Fibroblast of lung (primary cell): Measurements from ENCODE around the gene TRPT1. TPM values are rescaled to one million over a fixed set of nuclear protein-coding genes. Genes with fewer than 3 reads are reported as not detected.

Experiments
- DNase-seq, 2 donors: peaks; one replicate each; pipeline versions ENCODE4 v3.0.0 to v3.0.0-alpha.2; 2010; ENCODE audit warnings: low read depth in 2 of 2
- H2AFZ ChIP-seq: 2 replicates; pipeline ENCODE4 v1.5.1; 2012; ENCODE audit warnings: low read length, control low read depth, inconsistent platforms
- H3K27ac ChIP-seq: 2 replicates; pipeline ENCODE4 v1.5.1; 2011; ENCODE audit warnings: low read length, control low read depth; ENCODE audit not compliant: insufficient read depth
- H3K27me3 ChIP-seq: 2 replicates; pipeline ENCODE4 v1.5.1; 2011; ENCODE audit warnings: mild to moderate bottlenecking, low read length; ENCODE audit not compliant: control insufficient read depth, insufficient read depth
- H3K36me3 ChIP-seq: 2 replicates; pipeline ENCODE4 v1.5.1; 2011; ENCODE audit warnings: low read length; ENCODE audit not compliant: control insufficient read depth, insufficient read depth
- H3K4me1 ChIP-seq: 2 replicates; pipeline ENCODE4 v1.5.1; 2011; ENCODE audit warnings: low read length; ENCODE audit not compliant: control insufficient read depth, insufficient read depth; ENCODE audit errors: extremely low read depth
- H3K4me2 ChIP-seq: 2 replicates; pipeline ENCODE4 v1.5.1; 2011; ENCODE audit warnings: low read length, control low read depth; ENCODE audit not compliant: insufficient read depth; ENCODE audit errors: extremely low read depth
- H3K4me3 ChIP-seq, 4 experiments: fragments of 200-600 bp in 1 of 4; sonication (generic) in 1 of 4; replicated peaks in 1 of 4; 2 replicates each; pipeline ENCODE4 v1.5.1; 2011 to 2016; ENCODE audit warnings: low read length in 4 of 4, low read depth in 3 of 4, mild to moderate bottlenecking in 3 of 4, control low read depth in 2 of 4, inconsistent platforms in 1 of 4, mixed read lengths in 1 of 4; ENCODE audit not compliant: insufficient read depth in 1 of 4; ENCODE audit errors: control extremely low read depth in 1 of 4
- H3K79me2 ChIP-seq: 2 replicates; pipeline ENCODE4 v1.5.1; 2012; ENCODE audit warnings: mild to moderate bottlenecking, low read length, inconsistent platforms; ENCODE audit not compliant: control insufficient read depth, insufficient read depth
- H3K9ac ChIP-seq: 2 replicates; pipeline ENCODE4 v1.5.1; 2011; ENCODE audit warnings: mild to moderate bottlenecking, low read length, control low read depth; ENCODE audit not compliant: insufficient read depth
- H3K9me3 ChIP-seq: 2 replicates; pipeline ENCODE4 v1.5.1; 2012; ENCODE audit warnings: low read depth, low read length; ENCODE audit not compliant: control insufficient read depth, insufficient read depth
- H4K20me1 ChIP-seq: 2 replicates; pipeline ENCODE4 v1.5.1; 2011; ENCODE audit warnings: low read length; ENCODE audit not compliant: control insufficient read depth, insufficient read depth; ENCODE audit errors: extremely low read depth
- EZH2 ChIP-seq: IDR thresholded peaks from 2 replicates; pipeline ENCODE4 v1.5.1; 2012; ENCODE audit warnings: low read length, control low read depth, mild to moderate bottlenecking; ENCODE audit errors: missing control alignments
- polyA plus RNA-seq, 2 donors: library from polyadenylated mRNA; depleted of rRNA in 1 of 2; stranded (reverse) in 1 of 2; unstranded in 1 of 2; fragments of >200 nt; gene quantifications; 2 replicates each; pipeline ENCODE4 v1.2.1, GENCODE V29; 2011 to 2012; ENCODE audit warnings: missing spikeins in 1 of 2
- total RNA-seq: library from RNA; depleted of rRNA; stranded (reverse); fragments of >200 nt; gene quantifications from 2 replicates; pipeline ENCODE4 v1.2.1, GENCODE V29; 2014
- TF ChIP-seq, protein P1 (sequence below), 2 donors: IDR thresholded peaks in 1 of 2; conservative IDR thresholded peaks in 1 of 2; 1 replicate in 1 of 2; 2 replicates in 1 of 2; pipeline ENCODE4 v1.5.1; 2011 to 2012; ENCODE audit warnings: low read length in 2 of 2, control low read depth in 1 of 2, inconsistent platforms in 1 of 2, low read depth in 1 of 2, mild to moderate bottlenecking in 1 of 2

The TRPT1 gene
- total and polyA plus RNA-seq, 2 donors (not counting 1 experiment from before 2014, with no cell fraction given): 20.5 to 41.5 TPM

DNA sequence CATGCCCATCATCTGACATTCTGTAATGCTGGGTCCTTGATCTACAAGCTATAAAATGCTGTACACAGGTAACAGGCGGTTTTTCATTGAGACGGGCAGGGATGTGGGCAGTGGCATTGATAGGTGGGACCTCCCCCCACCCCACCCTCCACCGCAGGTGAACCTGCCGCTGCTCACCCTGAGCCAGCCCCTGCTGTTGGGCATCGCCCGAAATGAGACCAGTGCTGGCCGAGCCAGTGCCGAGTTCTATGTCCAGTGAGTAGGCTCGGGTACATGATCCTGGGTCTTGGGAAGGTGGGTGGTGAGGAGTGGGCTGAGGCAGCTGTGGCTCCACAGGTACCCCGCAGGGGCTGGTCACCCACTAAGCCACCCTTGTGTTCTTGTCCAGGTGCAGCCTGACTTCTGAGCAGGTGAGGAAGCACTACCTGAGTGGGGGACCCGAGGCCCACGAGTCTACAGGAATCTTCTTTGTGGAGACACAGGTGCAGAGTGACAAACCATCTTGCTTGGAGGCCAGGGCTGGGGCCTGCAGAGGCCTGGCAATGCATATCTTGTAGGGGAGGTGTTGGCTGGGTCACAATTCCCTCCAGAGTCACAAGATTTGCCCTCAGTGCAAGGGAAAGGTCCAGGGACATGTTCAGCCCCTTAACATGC, 3.2 kb upstream of the TRPT1 start:
- H4K20me1 ChIP-seq: no peaks in the 10 kb centered on the region
- no peaks in the 10 kb centered on the region for H3K9me3 ChIP-seq
- H3K4me1 ChIP-seq: peaks cover 11% of the 10 kb centered on the region
- no peak overlapping the region for H3K4me2 ChIP-seq
- peaks cover 8% of the 10 kb centered on the region for H3K79me2 ChIP-seq
- peak overlapping the region in 1 of 4 experiments; percentile 80 for H3K4me3 ChIP-seq
- no peak overlapping the region for H3K27ac ChIP-seq
- H3K9ac ChIP-seq: no peak overlapping the region
- no peak for DNase-seq
- H2AFZ ChIP-seq: no peak overlapping the region
- H3K27me3 ChIP-seq: no peaks in the 10 kb centered on the region
- no peaks in the 10 kb centered on the region for H3K36me3 ChIP-seq
- no peak for TF ChIP-seq EZH2
- TF ChIP-seq, protein P1, sequence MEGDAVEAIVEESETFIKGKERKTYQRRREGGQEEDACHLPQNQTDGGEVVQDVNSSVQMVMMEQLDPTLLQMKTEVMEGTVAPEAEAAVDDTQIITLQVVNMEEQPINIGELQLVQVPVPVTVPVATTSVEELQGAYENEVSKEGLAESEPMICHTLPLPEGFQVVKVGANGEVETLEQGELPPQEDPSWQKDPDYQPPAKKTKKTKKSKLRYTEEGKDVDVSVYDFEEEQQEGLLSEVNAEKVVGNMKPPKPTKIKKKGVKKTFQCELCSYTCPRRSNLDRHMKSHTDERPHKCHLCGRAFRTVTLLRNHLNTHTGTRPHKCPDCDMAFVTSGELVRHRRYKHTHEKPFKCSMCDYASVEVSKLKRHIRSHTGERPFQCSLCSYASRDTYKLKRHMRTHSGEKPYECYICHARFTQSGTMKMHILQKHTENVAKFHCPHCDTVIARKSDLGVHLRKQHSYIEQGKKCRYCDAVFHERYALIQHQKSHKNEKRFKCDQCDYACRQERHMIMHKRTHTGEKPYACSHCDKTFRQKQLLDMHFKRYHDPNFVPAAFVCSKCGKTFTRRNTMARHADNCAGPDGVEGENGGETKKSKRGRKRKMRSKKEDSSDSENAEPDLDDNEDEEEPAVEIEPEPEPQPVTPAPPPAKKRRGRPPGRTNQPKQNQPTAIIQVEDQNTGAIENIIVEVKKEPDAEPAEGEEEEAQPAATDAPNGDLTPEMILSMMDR (conservative IDR thresholded peaks at IDR 0.05 in 1 of 2, IDR thresholded peaks at IDR 0.05 in 1 of 2; ENCODE audit: low read depth in 1 of 2, low read length in 2 of 2): no peak

DNA sequence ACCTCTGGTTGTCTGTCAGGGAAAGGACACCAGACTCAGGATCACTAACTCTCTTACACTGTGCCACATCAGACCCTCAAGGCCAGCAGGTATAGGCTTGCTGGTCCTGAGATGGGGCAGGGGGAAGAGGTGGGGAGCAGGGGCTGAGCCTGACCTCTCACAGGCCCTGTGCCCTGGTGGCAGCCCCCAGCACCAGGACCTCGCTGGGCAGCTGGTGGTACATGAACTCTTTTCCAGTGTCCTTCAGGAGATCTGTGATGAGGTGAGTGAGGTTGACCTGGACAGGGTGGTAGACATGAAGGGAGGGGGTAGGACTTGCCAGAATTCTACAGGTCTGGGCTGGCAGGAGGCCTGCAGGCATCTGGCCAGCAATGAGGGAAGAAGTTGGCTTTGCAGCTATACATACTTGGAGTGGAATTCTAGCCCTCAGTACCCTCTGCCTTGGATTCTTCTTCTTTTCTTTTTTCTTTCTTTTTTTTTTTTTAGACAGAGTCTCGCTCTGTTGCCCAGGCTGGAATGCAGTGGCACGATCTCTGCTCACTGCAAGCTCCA, 1.5 kb upstream of the TRPT1 start:
- Histone ChIP-seq H3K4me2 (peak overlapping the region; percentile 95), H3K27ac (no peak overlapping the region), H3K9ac (peak overlapping the region; percentile 23), H3K79me2 (peaks cover 8% of the 10 kb centered on the region), H2AFZ (no peak overlapping the region), H3K27me3 (no peaks in the 10 kb centered on the region), H3K4me1 (peaks cover 10% of the 10 kb centered on the region), H4K20me1 (no peaks in the 10 kb centered on the region), H3K36me3 (peaks cover 8% of the 10 kb centered on the region), H3K9me3 (no peaks in the 10 kb centered on the region), H3K4me3 (peak overlapping the region; percentile 81 to 90 (median 88))
- DNase-seq: peak in 1 of 2 donors; percentile 27
- TF ChIP-seq, protein P1 (conservative IDR thresholded peaks at IDR 0.05 in 1 of 2, IDR thresholded peaks at IDR 0.05 in 1 of 2; ENCODE audit: low read depth in 1 of 2, low read length in 2 of 2): no peak
- TF ChIP-seq EZH2: no peak

DNA sequence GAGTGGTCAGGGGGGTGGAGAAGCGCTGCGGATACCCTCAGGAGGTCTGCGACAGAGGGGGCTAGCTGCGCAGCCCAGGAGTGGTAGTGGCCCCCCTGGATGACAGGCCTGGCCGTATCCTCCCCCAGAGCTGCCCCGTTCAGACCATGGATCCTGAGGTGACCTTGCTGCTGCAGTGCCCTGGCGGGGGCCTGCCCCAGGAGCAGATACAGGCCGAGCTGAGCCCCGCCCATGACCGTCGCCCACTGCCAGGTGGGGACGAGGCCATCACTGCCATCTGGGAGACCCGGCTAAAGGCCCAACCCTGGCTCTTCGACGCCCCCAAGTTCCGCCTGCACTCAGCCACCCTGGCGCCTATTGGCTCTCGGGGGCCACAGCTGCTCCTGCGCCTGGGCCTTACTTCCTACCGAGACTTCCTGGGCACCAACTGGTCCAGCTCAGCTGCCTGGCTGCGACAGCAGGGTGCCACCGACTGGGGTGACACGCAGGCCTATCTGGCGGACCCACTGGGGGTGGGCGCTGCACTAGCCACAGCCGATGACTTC, 593 bp upstream of the TRPT1 start:
- no peaks in the 10 kb centered on the region for H4K20me1 ChIP-seq
- peak overlapping the region; percentile 81 to 90 (median 88) for H3K4me3 ChIP-seq
- no peak for DNase-seq
- peaks cover 10% of the 10 kb centered on the region for H3K4me1 ChIP-seq
- H3K36me3 ChIP-seq: peaks cover 8% of the 10 kb centered on the region
- no peaks in the 10 kb centered on the region for H3K27me3 ChIP-seq
- H3K4me2 ChIP-seq: peak overlapping the region; percentile 95
- TF ChIP-seq, protein P1 (conservative IDR thresholded peaks at IDR 0.05 in 1 of 2, IDR thresholded peaks at IDR 0.05 in 1 of 2; ENCODE audit: low read depth in 1 of 2, low read length in 2 of 2): no peak
- no peak for TF ChIP-seq EZH2
- H3K79me2 ChIP-seq: peaks cover 8% of the 10 kb centered on the region
- H2AFZ ChIP-seq: no peak overlapping the region
- H3K9ac ChIP-seq: peak overlapping the region; percentile 76
- H3K27ac ChIP-seq: peak overlapping the region; percentile 68
- H3K9me3 ChIP-seq: no peaks in the 10 kb centered on the region
